ENCODE measurements around the gene GNA12.
A peak's percentile ranks its signal among the peaks of the same experiment; 100 is the strongest.

GNA12 gene

DNA sequence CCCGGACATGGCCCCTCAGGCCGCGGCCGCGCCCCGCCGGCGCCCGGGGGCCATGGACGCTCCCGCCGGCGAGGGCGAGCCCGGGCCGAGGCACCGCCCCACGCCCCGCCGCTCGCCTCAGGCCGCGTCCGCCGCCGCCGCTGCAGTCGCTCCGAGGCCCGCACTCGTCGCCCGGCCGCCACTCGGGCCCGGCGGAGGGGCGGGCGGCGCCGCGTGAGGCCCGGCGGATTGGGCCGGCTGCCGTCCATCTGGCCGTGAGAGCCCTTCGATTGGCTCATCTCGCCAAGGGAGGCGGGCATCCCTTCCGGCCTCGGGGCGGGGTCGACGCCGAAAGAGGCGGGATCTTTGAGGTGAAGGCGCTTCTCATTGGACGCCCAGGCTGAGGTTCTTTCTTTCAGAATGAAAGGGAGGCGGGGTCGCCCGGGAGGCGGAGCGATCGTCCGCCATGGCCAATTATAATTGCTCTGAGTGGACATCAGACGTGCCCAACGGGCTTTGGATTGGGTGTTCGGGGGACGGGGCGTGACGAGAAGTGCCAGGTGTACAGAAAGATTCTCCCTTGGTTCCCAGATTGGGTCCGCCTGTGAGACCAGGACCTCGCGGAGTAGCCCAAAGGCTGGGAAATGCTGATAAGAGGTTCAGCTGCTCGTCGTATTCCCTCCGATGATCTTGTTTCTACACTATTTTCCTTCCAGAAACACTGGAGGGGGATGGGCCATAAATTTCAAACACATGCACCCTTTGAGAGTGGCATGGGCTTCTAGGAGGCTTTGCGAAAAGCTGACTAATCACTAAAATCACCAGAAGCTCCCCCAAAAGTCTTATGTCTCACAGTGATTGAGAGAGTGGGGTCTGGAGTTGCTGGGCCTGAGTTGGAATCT lies at the start of gene GNA12:
Gene GNA12 (minus strand): TSS at position 156 of the 881 bp plus-strand sequence. CDS start 147 bp downstream, at position 9.
- Histone ChIP-seq H3K9me3 (ENCODE audit: control insufficient read depth in 2 of 2, low read length in 2 of 2) (no peaks in the 10 kb centered on the region), H3K4me3 (ENCODE audit: low read length in 2 of 2) (peak within 1 kb of the TSS; percentile 77 to 82), H3K9ac (ENCODE audit: low read depth in 1 of 2, low read length in 2 of 2) (peak within 1 kb of the TSS; percentile 69 to 81), H3K36me3 (ENCODE audit: control insufficient read depth in 2 of 2, insufficient read depth in 2 of 2, low read length in 2 of 2) (no peaks in the 10 kb centered on the region), H3K27me3 (ENCODE audit: control insufficient read depth in 2 of 2, insufficient read depth in 2 of 2, low read length in 2 of 2) (no peaks in the 10 kb centered on the region), H3K4me1 (ENCODE audit: control insufficient read depth in 2 of 2, insufficient read depth in 2 of 2, low read length in 2 of 2) (peaks cover 10 to 14% of the 10 kb centered on the region in 2 donors), H3K27ac (ENCODE audit: low read depth in 2 of 2, low read length in 2 of 2) (peak within 1 kb of the TSS; percentile 52 to 68)

GRCh38 chr7:2893411-2893861 lies 49.3 kb upstream of the GNA12 start:
- H3K27me3 ChIP-seq (ENCODE audit: control insufficient read depth in 2 of 2, insufficient read depth in 2 of 2, low read length in 2 of 2), result peaks cover 0 to 14% of the 10 kb centered on the region in 2 donors
- H3K36me3 ChIP-seq (ENCODE audit: control insufficient read depth in 2 of 2, insufficient read depth in 2 of 2, low read length in 2 of 2), result no peaks in the 10 kb centered on the region
- H3K4me1 ChIP-seq (ENCODE audit: control insufficient read depth in 2 of 2, insufficient read depth in 2 of 2, low read length in 2 of 2), result no peaks in the 10 kb centered on the region
- H3K4me3 ChIP-seq (ENCODE audit: low read length in 2 of 2), result no peak overlapping the region
- no peaks in the 10 kb centered on the region for H3K9me3 ChIP-seq (ENCODE audit: control insufficient read depth in 2 of 2, low read length in 2 of 2)
- no peak overlapping the region for H3K9ac ChIP-seq (ENCODE audit: low read depth in 1 of 2, low read length in 2 of 2)
- no peak overlapping the region for H3K27ac ChIP-seq (ENCODE audit: low read depth in 2 of 2, low read length in 2 of 2)

DNA sequence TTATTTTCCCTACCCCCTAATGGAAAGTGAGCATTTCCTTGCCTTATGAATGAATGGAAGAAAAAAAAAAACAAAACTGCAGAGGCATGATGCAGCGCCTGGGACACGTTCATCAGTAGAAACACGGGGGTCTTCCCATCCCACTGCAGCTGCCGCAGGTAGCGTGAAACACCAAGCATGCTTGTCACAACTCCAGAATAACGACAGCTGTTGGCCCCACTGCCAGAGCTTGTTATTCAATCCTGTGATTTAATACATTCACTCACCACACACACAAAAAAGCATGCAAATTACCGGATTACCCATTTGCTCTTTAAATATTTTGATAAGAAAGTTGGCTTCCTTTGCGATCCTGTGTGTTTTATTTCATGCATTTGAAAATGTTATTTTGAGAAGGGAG lies 48.4 kb upstream of the GNA12 start:
- H3K9me3 ChIP-seq (ENCODE audit: control insufficient read depth in 2 of 2, low read length in 2 of 2), result no peaks in the 10 kb centered on the region
- peaks cover 0 to 14% of the 10 kb centered on the region in 2 donors for H3K27me3 ChIP-seq (ENCODE audit: control insufficient read depth in 2 of 2, insufficient read depth in 2 of 2, low read length in 2 of 2)
- no peak overlapping the region for H3K27ac ChIP-seq (ENCODE audit: low read depth in 2 of 2, low read length in 2 of 2)
- H3K4me3 ChIP-seq (ENCODE audit: low read length in 2 of 2), result no peak overlapping the region
- H3K4me1 ChIP-seq (ENCODE audit: control insufficient read depth in 2 of 2, insufficient read depth in 2 of 2, low read length in 2 of 2), result no peaks in the 10 kb centered on the region
- H3K9ac ChIP-seq (ENCODE audit: low read depth in 1 of 2, low read length in 2 of 2), result no peak overlapping the region
- H3K36me3 ChIP-seq (ENCODE audit: control insufficient read depth in 2 of 2, insufficient read depth in 2 of 2, low read length in 2 of 2), result no peaks in the 10 kb centered on the region

DNA sequence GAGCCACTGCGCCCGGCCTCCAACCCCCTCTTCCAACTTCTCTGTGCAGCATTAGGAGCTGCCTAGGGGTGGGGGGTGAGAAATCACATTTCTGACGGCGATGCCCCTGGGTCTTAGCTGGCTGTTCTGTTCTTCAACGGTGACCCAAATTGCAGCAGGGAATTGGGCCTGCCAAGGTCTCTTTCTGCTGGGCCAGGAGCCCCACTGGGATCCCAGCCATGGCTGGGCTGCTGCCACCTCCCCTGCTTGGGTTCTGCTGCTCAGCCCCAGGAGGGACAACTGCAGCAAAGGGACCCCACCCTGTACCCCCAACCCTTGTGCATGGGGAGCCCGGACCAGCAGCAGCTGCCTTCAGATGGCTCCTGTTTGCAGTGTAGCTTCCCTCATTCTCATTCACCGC lies 43.7 kb upstream of the GNA12 start:
- no peak overlapping the region for H3K4me3 ChIP-seq (ENCODE audit: low read length in 2 of 2)

GRCh38 chr7:2886900-2887299 lies 42.8 kb upstream of the GNA12 start:
- Histone ChIP-seq H3K9ac (ENCODE audit: low read depth in 1 of 2, low read length in 2 of 2) (no peak overlapping the region), H3K27me3 (ENCODE audit: control insufficient read depth in 2 of 2, insufficient read depth in 2 of 2, low read length in 2 of 2) (peaks cover 4 to 16% of the 10 kb centered on the region in 2 donors), H3K36me3 (ENCODE audit: control insufficient read depth in 2 of 2, insufficient read depth in 2 of 2, low read length in 2 of 2) (no peaks in the 10 kb centered on the region), H3K27ac (ENCODE audit: low read depth in 2 of 2, low read length in 2 of 2) (no peak overlapping the region), H3K4me3 (ENCODE audit: low read length in 2 of 2) (no peak overlapping the region), H3K9me3 (ENCODE audit: control insufficient read depth in 2 of 2, low read length in 2 of 2) (no peaks in the 10 kb centered on the region), H3K4me1 (ENCODE audit: control insufficient read depth in 2 of 2, insufficient read depth in 2 of 2, low read length in 2 of 2) (peaks cover 3 to 7% of the 10 kb centered on the region in 2 donors)

More for the DNA sequence above, 43.7 kb upstream of the GNA12 start:
- Histone ChIP-seq H3K9me3 (ENCODE audit: control insufficient read depth in 2 of 2, low read length in 2 of 2) (no peaks in the 10 kb centered on the region), H3K4me1 (ENCODE audit: control insufficient read depth in 2 of 2, insufficient read depth in 2 of 2, low read length in 2 of 2) (peaks cover 3 to 7% of the 10 kb centered on the region in 2 donors), H3K9ac (ENCODE audit: low read depth in 1 of 2, low read length in 2 of 2) (no peak overlapping the region), H3K27me3 (ENCODE audit: control insufficient read depth in 2 of 2, insufficient read depth in 2 of 2, low read length in 2 of 2) (peaks cover 4 to 16% of the 10 kb centered on the region in 2 donors), H3K36me3 (ENCODE audit: control insufficient read depth in 2 of 2, insufficient read depth in 2 of 2, low read length in 2 of 2) (no peaks in the 10 kb centered on the region), H3K27ac (ENCODE audit: low read depth in 2 of 2, low read length in 2 of 2) (no peak overlapping the region)

GRCh38 chr7:2886391-2886790 lies 42.3 kb upstream of the GNA12 start:
- Histone ChIP-seq H3K36me3 (ENCODE audit: control insufficient read depth in 2 of 2, insufficient read depth in 2 of 2, low read length in 2 of 2) (no peaks in the 10 kb centered on the region), H3K4me3 (ENCODE audit: low read length in 2 of 2) (no peak overlapping the region), H3K9me3 (ENCODE audit: control insufficient read depth in 2 of 2, low read length in 2 of 2) (no peaks in the 10 kb centered on the region), H3K4me1 (ENCODE audit: control insufficient read depth in 2 of 2, insufficient read depth in 2 of 2, low read length in 2 of 2) (peaks cover 3 to 7% of the 10 kb centered on the region in 2 donors), H3K27me3 (ENCODE audit: control insufficient read depth in 2 of 2, insufficient read depth in 2 of 2, low read length in 2 of 2) (peaks cover 4 to 16% of the 10 kb centered on the region in 2 donors), H3K9ac (ENCODE audit: low read depth in 1 of 2, low read length in 2 of 2) (no peak overlapping the region), H3K27ac (ENCODE audit: low read depth in 2 of 2, low read length in 2 of 2) (no peak overlapping the region)

GRCh38 chr7:2884161-2884560 lies 40.1 kb upstream of the GNA12 start:
- peaks cover 3 to 7% of the 10 kb centered on the region in 2 donors for H3K4me1 ChIP-seq (ENCODE audit: control insufficient read depth in 2 of 2, insufficient read depth in 2 of 2, low read length in 2 of 2)
- H3K27me3 ChIP-seq (ENCODE audit: control insufficient read depth in 2 of 2, insufficient read depth in 2 of 2, low read length in 2 of 2), result peaks cover 6 to 12% of the 10 kb centered on the region in 2 donors
- no peak overlapping the region for H3K4me3 ChIP-seq (ENCODE audit: low read length in 2 of 2)
- H3K27ac ChIP-seq (ENCODE audit: low read depth in 2 of 2, low read length in 2 of 2), result no peak overlapping the region
- no peaks in the 10 kb centered on the region for H3K36me3 ChIP-seq (ENCODE audit: control insufficient read depth in 2 of 2, insufficient read depth in 2 of 2, low read length in 2 of 2)
- H3K9ac ChIP-seq (ENCODE audit: low read depth in 1 of 2, low read length in 2 of 2), result no peak overlapping the region
- H3K9me3 ChIP-seq (ENCODE audit: control insufficient read depth in 2 of 2, low read length in 2 of 2), result no peaks in the 10 kb centered on the region

- Histone ChIP-seq H3K36me3 (ENCODE audit: control insufficient read depth in 2 of 2, insufficient read depth in 2 of 2, low read length in 2 of 2) (no peaks in the 10 kb centered on the region), H3K9ac (ENCODE audit: low read depth in 1 of 2, low read length in 2 of 2) (no peak overlapping the region), H3K4me3 (ENCODE audit: low read length in 2 of 2) (no peak overlapping the region), H3K27ac (ENCODE audit: low read depth in 2 of 2, low read length in 2 of 2) (no peak overlapping the region), H3K4me1 (ENCODE audit: control insufficient read depth in 2 of 2, insufficient read depth in 2 of 2, low read length in 2 of 2) (peaks cover 3 to 7% of the 10 kb centered on the region in 2 donors), H3K27me3 (ENCODE audit: control insufficient read depth in 2 of 2, insufficient read depth in 2 of 2, low read length in 2 of 2) (peaks cover 6 to 12% of the 10 kb centered on the region in 2 donors), H3K9me3 (ENCODE audit: control insufficient read depth in 2 of 2, low read length in 2 of 2) (no peaks in the 10 kb centered on the region)
Measured at GRCh38 chr7:2883101-2883500, 39.0 kb upstream of the GNA12 start.

GRCh38 chr7:2882111-2882510 lies 38.0 kb upstream of the GNA12 start:
- H3K9me3 ChIP-seq (ENCODE audit: control insufficient read depth in 2 of 2, low read length in 2 of 2), result no peaks in the 10 kb centered on the region
- no peak overlapping the region for H3K4me3 ChIP-seq (ENCODE audit: low read length in 2 of 2)
- no peak overlapping the region for H3K27ac ChIP-seq (ENCODE audit: low read depth in 2 of 2, low read length in 2 of 2)

GRCh38 chr7:2880874-2881533 lies 36.9 kb upstream of the GNA12 start:
- Histone ChIP-seq H3K4me1 (ENCODE audit: control insufficient read depth in 2 of 2, insufficient read depth in 2 of 2, low read length in 2 of 2) (peaks cover 3 to 7% of the 10 kb centered on the region in 2 donors), H3K9ac (ENCODE audit: low read depth in 1 of 2, low read length in 2 of 2) (no peak overlapping the region), H3K27ac (ENCODE audit: low read depth in 2 of 2, low read length in 2 of 2) (no peak overlapping the region), H3K27me3 (ENCODE audit: control insufficient read depth in 2 of 2, insufficient read depth in 2 of 2, low read length in 2 of 2) (peaks cover 9 to 12% of the 10 kb centered on the region in 2 donors), H3K9me3 (ENCODE audit: control insufficient read depth in 2 of 2, low read length in 2 of 2) (no peaks in the 10 kb centered on the region), H3K4me3 (ENCODE audit: low read length in 2 of 2) (no peak overlapping the region), H3K36me3 (ENCODE audit: control insufficient read depth in 2 of 2, insufficient read depth in 2 of 2, low read length in 2 of 2) (no peaks in the 10 kb centered on the region)

More at GRCh38 chr7:2882111-2882510, 38.0 kb upstream of the GNA12 start:
- Histone ChIP-seq H3K36me3 (ENCODE audit: control insufficient read depth in 2 of 2, insufficient read depth in 2 of 2, low read length in 2 of 2) (no peaks in the 10 kb centered on the region), H3K4me1 (ENCODE audit: control insufficient read depth in 2 of 2, insufficient read depth in 2 of 2, low read length in 2 of 2) (peaks cover 3 to 7% of the 10 kb centered on the region in 2 donors), H3K9ac (ENCODE audit: low read depth in 1 of 2, low read length in 2 of 2) (no peak overlapping the region), H3K27me3 (ENCODE audit: control insufficient read depth in 2 of 2, insufficient read depth in 2 of 2, low read length in 2 of 2) (peaks cover 6 to 12% of the 10 kb centered on the region in 2 donors)

Data from mucosa of rectum (tissue), 2 donors.